T-helper 2 cell treated with Interferon-gamma antibody and Interleukin-4, amounts not matched to agents 5 μg/mL and 100 μg/mL, for 36 hours (primary cell): ENCODE data around the gene FHIT.
"Not testable (repeated sequence)": the region's sequence is repeated elsewhere in the genome, so short reads cannot be mapped to it uniquely, and the experiment has no call there.

ENCODE experiments used
- DNase-seq: peaks from one replicate; pipeline ENCODE4 v3.0.0; 2021; ENCODE audit warnings: low spot score
- H3K27ac Mint-ChIP-seq: one replicate; pipeline ENCODE4 v1.8.0; 2021; ENCODE audit warnings: mild to moderate bottlenecking, mixed read lengths
- H3K27me3 Mint-ChIP-seq: one replicate; pipeline ENCODE4 v1.8.0; 2021; ENCODE audit warnings: low read depth, mixed read lengths
- H3K36me3 Mint-ChIP-seq: one replicate; pipeline ENCODE4 v1.8.0; 2021; ENCODE audit warnings: low read depth, mixed read lengths
- H3K4me1 Mint-ChIP-seq: one replicate; pipeline ENCODE4 v1.8.0; 2021; ENCODE audit warnings: low read depth, mixed read lengths
- H3K4me3 Mint-ChIP-seq: one replicate; pipeline ENCODE4 v1.8.0; 2022; ENCODE audit warnings: mild to moderate bottlenecking, moderate library complexity, mixed read lengths
- H3K9me3 Mint-ChIP-seq: one replicate; pipeline ENCODE4 v1.8.0; 2021; ENCODE audit warnings: mixed read lengths

Gene FHIT

DNA sequence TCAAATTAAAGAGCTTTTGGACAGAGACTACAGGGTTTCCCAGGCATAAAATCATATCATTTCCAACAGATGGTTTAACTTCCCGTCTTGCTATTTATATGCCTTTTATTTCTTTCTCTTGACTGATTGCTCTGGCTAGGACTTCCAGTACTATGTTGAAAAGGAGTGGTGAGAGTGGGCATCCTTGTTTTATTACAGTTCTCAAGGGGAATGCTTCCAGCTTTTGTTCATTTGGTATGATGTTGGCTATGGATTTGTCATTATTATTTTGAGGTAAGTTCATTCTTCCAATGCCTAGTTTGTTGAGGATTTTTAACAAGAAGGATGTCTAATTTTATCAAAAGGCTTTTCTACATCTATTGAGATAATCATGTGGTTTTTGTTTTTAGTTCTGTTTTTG lies 1304.9 kb downstream of the FHIT start:
- peaks cover 2% of the 10 kb centered on the region for H3K4me1 Mint-ChIP-seq
- H3K27me3 Mint-ChIP-seq, result no peaks in the 10 kb centered on the region
- H3K36me3 Mint-ChIP-seq, result peaks cover 26% of the 10 kb centered on the region
- H3K9me3 Mint-ChIP-seq, result peaks cover 17% of the 10 kb centered on the region
- DNase-seq, result no peak
- H3K27ac Mint-ChIP-seq, result no peak overlapping the region
- no peak overlapping the region for H3K4me3 Mint-ChIP-seq

DNA sequence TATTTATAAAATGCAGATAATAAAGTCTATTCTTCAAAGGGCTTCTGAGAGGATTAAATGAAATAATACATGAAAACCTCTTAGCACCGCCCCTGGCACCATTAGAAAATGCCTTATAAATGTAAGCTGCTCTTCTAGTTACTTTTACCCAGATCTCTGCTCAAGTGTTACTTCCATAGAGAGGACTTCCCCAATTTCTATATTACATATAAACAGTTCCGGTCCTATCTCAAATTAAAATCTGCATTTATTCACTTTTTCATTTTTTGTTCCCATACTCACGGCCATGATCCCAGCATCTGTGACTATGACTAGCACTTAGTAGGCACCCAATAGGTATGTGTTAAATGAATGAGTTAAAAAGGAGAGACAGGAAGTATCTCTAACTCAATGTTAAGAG lies 1310.5 kb downstream of the FHIT start:
- H3K4me1 Mint-ChIP-seq, result peaks cover 19% of the 10 kb centered on the region
- DNase-seq, result no peak
- no peak overlapping the region for H3K27ac Mint-ChIP-seq
- peaks cover 16% of the 10 kb centered on the region for H3K36me3 Mint-ChIP-seq
- H3K9me3 Mint-ChIP-seq, result peaks cover 10% of the 10 kb centered on the region
- peak overlapping the region; percentile 5 for H3K4me3 Mint-ChIP-seq
- no peaks in the 10 kb centered on the region for H3K27me3 Mint-ChIP-seq

DNA sequence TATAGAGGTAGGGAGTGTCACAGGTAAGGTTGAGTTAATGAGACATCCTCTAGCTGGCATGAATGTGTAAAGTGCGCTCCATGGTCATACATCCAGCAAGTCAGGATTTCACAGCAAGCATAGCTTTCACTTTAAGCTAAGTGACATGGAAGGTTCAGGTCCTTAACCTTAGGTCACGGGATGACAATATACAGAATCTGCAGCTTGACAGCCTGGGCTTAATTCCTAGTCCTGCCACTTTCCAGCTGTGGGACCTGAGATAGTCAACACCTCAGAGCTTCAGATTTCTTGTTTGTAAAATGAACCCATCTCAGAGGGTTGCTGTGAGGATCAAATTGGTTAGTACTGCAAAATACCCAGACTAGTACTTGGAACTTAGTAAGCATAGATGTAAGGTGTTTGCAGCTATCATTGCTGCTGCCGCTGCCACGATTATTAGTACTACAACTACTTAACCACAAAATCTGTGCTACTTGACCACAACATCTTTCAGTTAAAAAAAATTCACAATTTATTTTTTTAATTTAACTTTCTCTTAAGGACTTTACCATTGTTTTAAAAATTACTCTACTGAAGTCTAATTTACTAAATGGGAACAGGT lies 1311.3 kb downstream of the FHIT start:
- Mint-ChIP-seq H3K27ac (no peak overlapping the region), H3K4me3 (no peak overlapping the region), H3K36me3 (peaks cover 22% of the 10 kb centered on the region), H3K9me3 (peaks cover 5% of the 10 kb centered on the region), H3K27me3 (no peaks in the 10 kb centered on the region), H3K4me1 (peaks cover 27% of the 10 kb centered on the region)
- DNase-seq, result no peak

DNA sequence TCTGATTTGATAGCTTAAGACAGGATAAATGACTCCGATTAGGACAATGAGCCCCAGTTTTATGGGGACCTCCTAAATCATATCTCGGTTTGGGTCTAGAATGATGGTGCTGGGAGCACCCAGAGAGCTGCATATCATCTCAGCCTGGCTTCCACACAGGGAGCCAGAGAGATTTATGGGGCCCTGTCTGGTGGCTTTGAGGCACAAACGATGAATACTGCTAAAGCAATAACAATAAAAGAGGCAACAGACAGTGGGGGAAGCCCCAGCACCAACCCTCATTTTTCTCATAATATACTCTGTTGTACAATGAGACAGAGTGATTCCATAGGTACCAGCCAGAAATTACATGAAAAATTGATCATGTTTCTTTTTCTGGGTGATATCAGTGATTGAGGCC lies 1312.4 kb downstream of the FHIT start:
- Mint-ChIP-seq H3K4me1 (peaks cover 32% of the 10 kb centered on the region), H3K9me3 (peaks cover 7% of the 10 kb centered on the region), H3K4me3 (no peak overlapping the region), H3K27ac (no peak overlapping the region), H3K36me3 (peaks cover 25% of the 10 kb centered on the region), H3K27me3 (no peaks in the 10 kb centered on the region)
- DNase-seq, result no peak

DNA sequence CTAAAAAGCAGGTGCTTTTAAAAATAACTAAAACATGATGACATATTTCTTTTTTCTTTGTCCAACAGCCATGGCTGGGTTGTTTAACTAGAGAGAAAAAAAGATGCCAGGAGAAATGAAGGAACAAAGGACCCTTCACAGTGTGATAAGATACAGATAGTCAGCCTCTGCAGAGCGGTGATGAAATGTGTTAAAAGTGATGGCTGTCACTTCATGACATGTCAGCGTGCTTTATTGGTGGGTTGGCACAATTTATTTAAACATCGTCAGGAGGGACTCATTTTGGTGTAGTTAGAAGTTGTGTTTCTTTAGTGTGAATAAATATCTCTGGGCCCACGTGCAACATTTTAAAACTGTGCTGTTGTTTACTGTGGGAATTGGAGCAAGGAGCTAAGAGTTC lies 1314.1 kb downstream of the FHIT start:
- Mint-ChIP-seq H3K9me3 (peaks cover 12% of the 10 kb centered on the region), H3K27me3 (no peaks in the 10 kb centered on the region), H3K4me3 (no peak overlapping the region), H3K27ac (no peak overlapping the region), H3K36me3 (peaks cover 34% of the 10 kb centered on the region), H3K4me1 (peaks cover 34% of the 10 kb centered on the region)
- DNase-seq, result no peak

DNA sequence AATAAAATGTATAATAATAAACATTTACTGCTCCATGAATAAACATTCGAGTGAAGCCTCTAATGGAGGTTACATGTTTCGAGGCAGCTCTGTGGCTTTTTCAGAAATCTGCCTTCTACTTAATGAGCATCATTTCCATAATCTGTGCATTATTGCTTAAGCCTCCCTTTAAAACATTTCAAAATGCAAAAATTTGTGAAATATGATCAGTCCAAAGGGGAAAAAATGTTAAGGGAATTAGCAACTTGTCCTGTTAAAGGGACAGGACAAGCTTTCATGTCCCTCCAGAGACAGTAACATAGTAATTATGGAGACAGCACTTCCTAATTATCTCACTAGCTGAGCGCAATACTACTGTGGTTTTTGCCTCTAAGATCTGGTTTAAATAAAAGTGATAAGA lies 1314.8 kb downstream of the FHIT start:
- H3K27ac Mint-ChIP-seq, result no peak overlapping the region
- peaks cover 39% of the 10 kb centered on the region for H3K4me1 Mint-ChIP-seq
- H3K36me3 Mint-ChIP-seq, result peaks cover 38% of the 10 kb centered on the region
- H3K4me3 Mint-ChIP-seq, result no peak overlapping the region
- H3K9me3 Mint-ChIP-seq, result peaks cover 12% of the 10 kb centered on the region
- DNase-seq, result no peak
- no peaks in the 10 kb centered on the region for H3K27me3 Mint-ChIP-seq

DNA sequence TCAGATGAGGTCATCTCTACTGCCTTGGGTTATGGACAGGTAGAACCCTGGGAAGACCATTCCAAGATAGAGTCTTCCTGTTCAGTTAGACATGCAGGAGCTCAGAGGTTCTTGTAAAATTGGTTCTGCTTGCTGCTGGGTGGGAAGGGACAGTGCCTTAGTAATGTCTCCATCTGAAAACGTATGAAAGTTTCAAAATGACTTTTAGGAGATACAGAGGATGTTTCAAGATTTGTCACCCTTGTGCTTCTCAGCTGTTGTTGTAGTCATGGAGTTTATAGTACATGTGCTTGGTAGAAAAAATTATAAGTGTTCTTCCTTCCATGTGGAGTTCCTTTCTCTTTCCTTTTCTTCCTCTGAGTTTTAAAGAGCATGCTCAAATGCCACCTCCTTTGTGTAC lies 1316.2 kb downstream of the FHIT start:
- Mint-ChIP-seq H3K27ac (peak overlapping the region; percentile 33), H3K27me3 (no peaks in the 10 kb centered on the region), H3K4me1 (peaks cover 32% of the 10 kb centered on the region), H3K9me3 (peaks cover 12% of the 10 kb centered on the region), H3K4me3 (peak overlapping the region; percentile 24), H3K36me3 (peaks cover 36% of the 10 kb centered on the region)
- DNase-seq, result peak; percentile 38

DNA sequence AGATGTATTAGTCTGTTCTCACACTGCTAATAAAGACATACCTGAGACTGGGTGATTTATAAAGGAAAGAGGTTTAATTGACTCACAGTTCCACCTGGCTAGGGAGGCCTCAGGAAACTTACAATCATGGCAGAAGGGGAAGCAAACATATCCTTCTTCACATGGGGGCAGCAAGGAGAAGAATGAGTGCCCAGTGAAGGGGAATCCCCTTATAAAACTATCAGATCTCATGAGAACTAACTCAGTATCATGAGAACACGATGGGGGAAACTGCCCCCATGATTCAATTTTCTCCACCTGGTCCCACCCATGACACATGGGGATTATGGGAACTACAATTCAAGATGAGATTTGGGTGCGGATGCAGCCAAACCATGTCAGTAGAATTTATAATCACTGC lies 1316.7 kb downstream of the FHIT start:
- not testable (repeated sequence) for H3K27me3 Mint-ChIP-seq, DNase-seq
- peak overlapping the region; percentile 33 for H3K27ac Mint-ChIP-seq
- peaks cover 37% of the 10 kb centered on the region for H3K4me1 Mint-ChIP-seq
- H3K4me3 Mint-ChIP-seq, result peak overlapping the region; percentile 12
- peaks cover 38% of the 10 kb centered on the region for H3K36me3 Mint-ChIP-seq
- peaks cover 12% of the 10 kb centered on the region for H3K9me3 Mint-ChIP-seq

DNA sequence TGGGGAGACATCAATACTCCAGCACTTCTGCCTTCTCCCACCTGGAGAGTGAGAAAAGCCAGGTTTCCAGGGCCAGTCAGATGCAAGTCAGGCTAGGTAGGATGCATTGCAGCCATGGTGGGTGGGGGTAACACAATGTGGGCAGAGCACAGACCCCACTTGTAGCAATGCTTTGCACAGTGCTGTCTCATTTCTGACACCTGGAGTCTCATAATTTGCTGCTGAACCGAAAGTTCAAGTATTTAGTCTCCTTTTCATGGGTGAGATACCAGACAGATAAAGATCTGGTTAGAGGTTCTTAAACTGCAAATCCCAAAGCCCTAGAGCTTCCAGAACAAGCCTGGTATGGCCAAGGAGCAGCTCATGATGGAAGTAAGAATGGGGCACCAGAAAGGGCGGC lies 1321.1 kb downstream of the FHIT start:
- H3K4me1 Mint-ChIP-seq, result peaks cover 28% of the 10 kb centered on the region
- DNase-seq, result no peak

DNA sequence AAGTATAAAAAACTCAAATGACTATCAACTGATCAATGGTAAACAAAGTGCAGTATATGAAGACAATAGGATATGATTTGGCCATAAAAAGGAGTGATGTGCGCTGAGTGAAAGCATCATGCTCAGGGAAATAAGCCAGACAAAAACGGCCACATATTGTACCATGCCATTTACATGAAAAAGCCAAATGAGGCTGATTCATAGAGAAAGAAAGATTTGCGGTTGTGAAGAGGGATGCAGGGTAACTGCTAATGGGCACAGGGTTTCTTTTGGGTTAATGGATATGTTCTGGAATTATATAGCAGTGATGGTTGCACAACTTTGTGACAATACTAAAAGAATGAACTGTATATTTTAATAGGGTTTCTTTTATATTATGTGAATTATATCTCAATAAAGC lies 1324.2 kb downstream of the FHIT start:
- Mint-ChIP-seq H3K4me1 (peaks cover 30% of the 10 kb centered on the region), H3K27ac (no peak overlapping the region), H3K27me3 (no peaks in the 10 kb centered on the region), H3K4me3 (no peak overlapping the region), H3K36me3 (peaks cover 26% of the 10 kb centered on the region), H3K9me3 (no peaks in the 10 kb centered on the region)
- DNase-seq, result no peak

More for the DNA sequence above, 1321.1 kb downstream of the FHIT start:
- Mint-ChIP-seq H3K36me3 (peaks cover 28% of the 10 kb centered on the region), H3K4me3 (no peak overlapping the region), H3K27me3 (no peaks in the 10 kb centered on the region), H3K27ac (no peak overlapping the region), H3K9me3 (peaks cover 12% of the 10 kb centered on the region)

DNA sequence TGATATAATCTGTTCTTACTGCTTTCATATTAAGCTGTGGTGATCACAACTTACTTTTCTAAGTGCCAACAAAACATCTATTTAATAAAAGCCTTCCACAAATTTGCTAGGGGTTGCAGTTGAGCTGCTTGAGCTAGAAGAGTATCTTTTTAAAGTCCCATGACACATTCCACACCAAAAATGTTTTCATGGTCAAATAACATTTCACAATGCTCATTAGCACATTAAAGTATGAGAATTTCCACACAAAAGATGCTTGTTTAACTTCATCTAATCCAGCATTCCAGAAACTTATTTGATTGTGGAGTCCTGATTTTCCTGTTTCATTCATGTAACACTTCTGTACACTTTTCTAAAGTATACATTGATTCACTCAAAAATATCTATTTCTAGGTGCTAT lies 1325.3 kb downstream of the FHIT start:
- no peaks in the 10 kb centered on the region for H3K27me3 Mint-ChIP-seq
- H3K27ac Mint-ChIP-seq, result no peak overlapping the region
- DNase-seq, result no peak
- peaks cover 31% of the 10 kb centered on the region for H3K4me1 Mint-ChIP-seq
- no peak overlapping the region for H3K4me3 Mint-ChIP-seq
- H3K9me3 Mint-ChIP-seq, result no peaks in the 10 kb centered on the region
- H3K36me3 Mint-ChIP-seq, result peaks cover 23% of the 10 kb centered on the region

DNA sequence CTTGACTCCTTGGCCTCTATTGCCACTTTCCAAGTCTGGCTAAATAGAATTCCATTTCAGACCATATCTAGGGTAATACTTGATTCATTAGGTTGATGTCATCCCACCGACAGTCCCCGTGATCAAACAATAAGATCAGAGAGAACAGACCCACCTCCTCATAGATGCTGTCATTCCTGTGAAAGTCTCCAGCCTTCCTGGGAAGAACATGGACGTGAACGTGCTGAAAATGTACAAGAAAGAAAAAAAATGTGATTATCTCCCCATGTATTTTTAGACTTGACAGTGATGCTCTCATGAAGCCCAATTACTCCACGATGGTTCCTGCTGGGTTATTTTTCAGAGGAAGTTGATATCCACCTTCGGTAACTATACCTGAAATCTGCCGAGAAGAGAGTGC lies 1329.1 kb downstream of the FHIT start:
- peaks cover 44% of the 10 kb centered on the region for H3K36me3 Mint-ChIP-seq
- H3K27me3 Mint-ChIP-seq, result no peaks in the 10 kb centered on the region
- no peaks in the 10 kb centered on the region for H3K9me3 Mint-ChIP-seq
- peaks cover 40% of the 10 kb centered on the region for H3K4me1 Mint-ChIP-seq
- no peak overlapping the region for H3K27ac Mint-ChIP-seq
- DNase-seq, result no peak
- no peak overlapping the region for H3K4me3 Mint-ChIP-seq

DNA sequence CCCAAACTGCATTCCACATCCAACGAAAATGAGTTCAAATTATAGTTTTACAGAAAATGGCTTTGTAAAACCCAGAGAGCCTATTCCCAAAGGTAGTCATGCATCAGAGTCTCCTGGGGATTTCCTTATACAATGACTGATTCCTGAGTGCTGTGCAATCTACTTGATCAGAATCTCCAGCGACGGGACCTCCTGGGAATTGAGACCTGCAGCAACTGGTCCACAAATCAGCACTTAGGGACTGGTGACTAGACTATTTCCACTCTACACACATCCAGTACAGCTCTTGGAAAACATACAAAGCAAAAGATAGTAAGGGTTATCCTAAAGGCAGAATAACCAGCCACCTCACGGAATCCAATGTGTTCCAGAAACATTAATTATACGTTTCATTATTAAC lies 1330.4 kb downstream of the FHIT start:
- H3K36me3 Mint-ChIP-seq, result peaks cover 51% of the 10 kb centered on the region
- H3K4me1 Mint-ChIP-seq, result peaks cover 38% of the 10 kb centered on the region
- no peaks in the 10 kb centered on the region for H3K9me3 Mint-ChIP-seq
- H3K27me3 Mint-ChIP-seq, result no peaks in the 10 kb centered on the region
- H3K27ac Mint-ChIP-seq, result no peak overlapping the region
- no peak overlapping the region for H3K4me3 Mint-ChIP-seq
- DNase-seq, result no peak

DNA sequence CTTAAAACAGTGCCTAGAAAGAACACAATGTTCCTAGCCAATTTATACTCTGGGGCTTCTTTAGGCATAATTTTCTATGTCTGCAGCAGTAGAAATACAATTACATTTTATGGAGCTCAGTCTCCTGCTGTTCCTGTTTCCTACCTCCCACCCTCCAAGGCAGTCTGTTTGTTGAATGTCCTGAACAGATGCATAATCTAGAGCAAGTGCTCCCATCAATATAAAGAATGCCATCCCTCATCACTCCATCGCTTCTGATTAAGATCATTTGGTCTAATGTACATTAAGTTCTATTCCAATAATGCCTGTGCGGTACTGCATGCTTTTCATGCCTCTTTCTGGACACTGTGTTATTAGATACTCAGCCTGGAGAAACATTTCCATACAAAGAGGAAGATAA lies 1331.7 kb downstream of the FHIT start:
- Mint-ChIP-seq H3K4me3 (no peak overlapping the region), H3K9me3 (no peaks in the 10 kb centered on the region), H3K27ac (no peak overlapping the region), H3K36me3 (peaks cover 62% of the 10 kb centered on the region), H3K4me1 (peaks cover 38% of the 10 kb centered on the region), H3K27me3 (no peaks in the 10 kb centered on the region)
- DNase-seq, result no peak

DNA sequence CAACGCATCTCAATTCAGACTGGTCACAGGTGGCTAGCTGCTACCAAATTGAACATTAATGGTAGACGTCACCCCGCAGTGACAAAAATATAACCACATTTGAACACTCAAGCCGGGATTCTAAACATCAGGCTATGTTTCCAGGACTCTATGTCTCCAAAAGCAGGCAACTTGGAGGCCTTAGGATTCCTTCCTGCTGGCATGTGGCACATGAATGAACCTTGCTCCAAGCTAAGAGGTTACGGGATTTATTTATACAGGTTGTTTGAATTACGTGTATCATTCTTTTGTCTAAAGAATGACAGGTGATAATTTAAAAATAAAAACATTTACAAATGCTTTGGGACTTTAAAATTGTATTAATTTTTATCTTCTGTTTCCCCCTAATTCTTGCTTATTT lies 1337.0 kb downstream of the FHIT start:
- Mint-ChIP-seq H3K4me3 (no peak overlapping the region), H3K4me1 (peaks cover 15% of the 10 kb centered on the region), H3K27ac (no peak overlapping the region), H3K36me3 (peaks cover 59% of the 10 kb centered on the region), H3K9me3 (no peaks in the 10 kb centered on the region), H3K27me3 (no peaks in the 10 kb centered on the region)
- no peak for DNase-seq
